Hematopoietic multipotent progenitor cell treated with erythropoietin and hydrocortisone succinate and interleukin-3 and kit ligand, for 15 days (in vitro differentiated cells): ENCODE data around the gene CUTC.

Experiments used
- DNase-seq: peaks from one replicate; pipeline ENCODE4 v3.0.0-alpha.2; 2015; ENCODE audit warnings: low spot score

CUTC gene

GRCh38 chr10:99784016-99784726, 52.1 kb downstream of the CUTC start:
- DNase-seq: no peak

- no peak for DNase-seq
These were observed 52.9 kb downstream of the CUTC start for GRCh38 chr10:99784727-99785441.

- no peak for DNase-seq
These were observed 53.6 kb downstream of the CUTC start for GRCh38 chr10:99785646-99786045.

- DNase-seq: no peak
These were observed 55.3 kb downstream of the CUTC start for GRCh38 chr10:99787311-99787710.

- no peak for DNase-seq
These were observed 55.9 kb downstream of the CUTC start for GRCh38 chr10:99787782-99788445.

GRCh38 chr10:99788598-99789256, 56.7 kb downstream of the CUTC start:
- no peak for DNase-seq

GRCh38 chr10:99791831-99792230, 59.8 kb downstream of the CUTC start:
- DNase-seq: no peak

- no peak for DNase-seq
These were observed 61.8 kb downstream of the CUTC start for GRCh38 chr10:99793819-99794218.

- no peak for DNase-seq
These were observed 64.9 kb downstream of the CUTC start for GRCh38 chr10:99796928-99797327.

GRCh38 chr10:99798031-99798430, 66.0 kb downstream of the CUTC start:
- no peak for DNase-seq

GRCh38 chr10:99798920-99799319, 66.9 kb downstream of the CUTC start:
- no peak for DNase-seq

GRCh38 chr10:99799613-99800012, 67.6 kb downstream of the CUTC start:
- DNase-seq: no peak

GRCh38 chr10:99804471-99804870, 72.4 kb downstream of the CUTC start:
- no peak for DNase-seq

GRCh38 chr10:99805190-99805589, 73.2 kb downstream of the CUTC start:
- DNase-seq: no peak
